Ishikawa (cell line): ENCODE measurements around the gene ZNF91.

ENCODE experiments used
- CEBPB ChIP-seq: IDR thresholded peaks from 2 replicates; pipeline ENCODE4 v1.6.1; 2012
- CREB1 ChIP-seq: IDR thresholded peaks from 2 replicates; pipeline ENCODE4 v1.6.1; 2012; ENCODE audit warnings: low read depth
- EGR1 ChIP-seq: IDR thresholded peaks from 2 replicates; pipeline ENCODE4 v1.6.1; 2012
- EP300 ChIP-seq: IDR thresholded peaks from 2 replicates; pipeline ENCODE4 v1.6.1; 2012; ENCODE audit warnings: borderline replicate concordance
- FOXM1 ChIP-seq: IDR thresholded peaks from 2 replicates; pipeline ENCODE4 v1.6.1; 2012; ENCODE audit warnings: low read depth, borderline replicate concordance
- MAX ChIP-seq: IDR thresholded peaks from 2 replicates; pipeline ENCODE4 v1.6.1; 2012
- NFIC ChIP-seq: IDR thresholded peaks from 2 replicates; pipeline ENCODE4 v1.6.1; 2012
- RAD21 ChIP-seq: IDR thresholded peaks from 2 replicates; pipeline ENCODE4 v1.6.1; 2012; ENCODE audit warnings: low read depth
- REST ChIP-seq: IDR thresholded peaks from 2 replicates; pipeline ENCODE4 v1.6.1; 2012; ENCODE audit warnings: low read depth, mild to moderate bottlenecking
- TAF1 ChIP-seq: IDR thresholded peaks from 2 replicates; pipeline ENCODE4 v1.6.1; 2012; ENCODE audit warnings: low read depth, mild to moderate bottlenecking
- TCF12 ChIP-seq: IDR thresholded peaks from 2 replicates; pipeline ENCODE4 v1.6.1; 2012; ENCODE audit warnings: low read depth
- TEAD4 ChIP-seq: IDR thresholded peaks from 2 replicates; pipeline ENCODE4 v1.6.1; 2012
- USF1 ChIP-seq: IDR thresholded peaks from 2 replicates; pipeline ENCODE4 v1.6.1; 2012
- YY1 ChIP-seq: IDR thresholded peaks from 2 replicates; pipeline ENCODE4 v1.6.1; 2012; ENCODE audit warnings: low read depth
- ZBTB7A ChIP-seq: IDR thresholded peaks from 2 replicates; pipeline ENCODE4 v1.6.1; 2012; ENCODE audit warnings: low read depth

The ZNF91 gene

GRCh38 chr19:23406091-23406490, 10.8 kb upstream of the ZNF91 start:
- TF ChIP-seq MAX (no peak), EP300 (no peak), ZBTB7A (no peak), TAF1 (no peak), EGR1 (no peak), TEAD4 (no peak), FOXM1 (no peak), TCF12 (no peak), CEBPB (no peak)

GRCh38 chr19:23404676-23405075, 9.4 kb upstream of the ZNF91 start:
- TF ChIP-seq MAX (no peak), YY1 (no peak), CEBPB (no peak), NFIC (no peak), USF1 (no peak), EGR1 (no peak), RAD21 (no peak), TCF12 (no peak), TAF1 (no peak), TEAD4 (no peak), CREB1 (no peak), FOXM1 (no peak), REST (no peak)

GRCh38 chr19:23403581-23404324, 8.5 kb upstream of the ZNF91 start:
- TF ChIP-seq TEAD4 (no peak), TAF1 (no peak), TCF12 (no peak), YY1 (no peak), REST (no peak), CREB1 (no peak), RAD21 (no peak), CEBPB (no peak), EP300 (no peak), FOXM1 (no peak), ZBTB7A (no peak), MAX (no peak), NFIC (no peak), USF1 (no peak), EGR1 (no peak)

- TF ChIP-seq MAX (no peak), RAD21 (no peak), FOXM1 (no peak), EP300 (no peak), EGR1 (no peak), CREB1 (no peak), TEAD4 (no peak), ZBTB7A (no peak), YY1 (no peak), NFIC (no peak), REST (no peak), CEBPB (no peak)
Measured at GRCh38 chr19:23403052-23403451, 7.8 kb upstream of the ZNF91 start.
